Astrocyte of the spinal cord (primary cell): ENCODE results near the gene SLC4A2.

ENCODE experiments used
- DNase-seq: peaks from one replicate; pipeline ENCODE4 v3.0.0; 2011; ENCODE audit warnings: low read depth, low spot score
- H3K4me3 ChIP-seq: 2 replicates; pipeline ENCODE4 v1.5.1; 2011; ENCODE audit warnings: low read depth, mild to moderate bottlenecking, low read length, moderate library complexity
- in situ Hi-C: cut with HindIII; loops from 2 replicates; pipeline ENCODE4 v1.10.0; 2017; ENCODE audit warnings: low sequenced_read_pairs
- TF ChIP-seq, protein P1 (sequence below): IDR thresholded peaks from 2 replicates; pipeline ENCODE4 v1.5.1; 2012; ENCODE audit warnings: low read depth, mild to moderate bottlenecking, low read length, inconsistent platforms

Gene SLC4A2

GRCh38 chr7:151110941-151111645, 51.7 kb downstream of the SLC4A2 start:
- in situ Hi-C loops: no loop called here
- TF ChIP-seq, protein P1, sequence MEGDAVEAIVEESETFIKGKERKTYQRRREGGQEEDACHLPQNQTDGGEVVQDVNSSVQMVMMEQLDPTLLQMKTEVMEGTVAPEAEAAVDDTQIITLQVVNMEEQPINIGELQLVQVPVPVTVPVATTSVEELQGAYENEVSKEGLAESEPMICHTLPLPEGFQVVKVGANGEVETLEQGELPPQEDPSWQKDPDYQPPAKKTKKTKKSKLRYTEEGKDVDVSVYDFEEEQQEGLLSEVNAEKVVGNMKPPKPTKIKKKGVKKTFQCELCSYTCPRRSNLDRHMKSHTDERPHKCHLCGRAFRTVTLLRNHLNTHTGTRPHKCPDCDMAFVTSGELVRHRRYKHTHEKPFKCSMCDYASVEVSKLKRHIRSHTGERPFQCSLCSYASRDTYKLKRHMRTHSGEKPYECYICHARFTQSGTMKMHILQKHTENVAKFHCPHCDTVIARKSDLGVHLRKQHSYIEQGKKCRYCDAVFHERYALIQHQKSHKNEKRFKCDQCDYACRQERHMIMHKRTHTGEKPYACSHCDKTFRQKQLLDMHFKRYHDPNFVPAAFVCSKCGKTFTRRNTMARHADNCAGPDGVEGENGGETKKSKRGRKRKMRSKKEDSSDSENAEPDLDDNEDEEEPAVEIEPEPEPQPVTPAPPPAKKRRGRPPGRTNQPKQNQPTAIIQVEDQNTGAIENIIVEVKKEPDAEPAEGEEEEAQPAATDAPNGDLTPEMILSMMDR: peak; percentile 86
- no peak overlapping the region for H3K4me3 ChIP-seq
- DNase-seq: peak; percentile 68

DNA sequence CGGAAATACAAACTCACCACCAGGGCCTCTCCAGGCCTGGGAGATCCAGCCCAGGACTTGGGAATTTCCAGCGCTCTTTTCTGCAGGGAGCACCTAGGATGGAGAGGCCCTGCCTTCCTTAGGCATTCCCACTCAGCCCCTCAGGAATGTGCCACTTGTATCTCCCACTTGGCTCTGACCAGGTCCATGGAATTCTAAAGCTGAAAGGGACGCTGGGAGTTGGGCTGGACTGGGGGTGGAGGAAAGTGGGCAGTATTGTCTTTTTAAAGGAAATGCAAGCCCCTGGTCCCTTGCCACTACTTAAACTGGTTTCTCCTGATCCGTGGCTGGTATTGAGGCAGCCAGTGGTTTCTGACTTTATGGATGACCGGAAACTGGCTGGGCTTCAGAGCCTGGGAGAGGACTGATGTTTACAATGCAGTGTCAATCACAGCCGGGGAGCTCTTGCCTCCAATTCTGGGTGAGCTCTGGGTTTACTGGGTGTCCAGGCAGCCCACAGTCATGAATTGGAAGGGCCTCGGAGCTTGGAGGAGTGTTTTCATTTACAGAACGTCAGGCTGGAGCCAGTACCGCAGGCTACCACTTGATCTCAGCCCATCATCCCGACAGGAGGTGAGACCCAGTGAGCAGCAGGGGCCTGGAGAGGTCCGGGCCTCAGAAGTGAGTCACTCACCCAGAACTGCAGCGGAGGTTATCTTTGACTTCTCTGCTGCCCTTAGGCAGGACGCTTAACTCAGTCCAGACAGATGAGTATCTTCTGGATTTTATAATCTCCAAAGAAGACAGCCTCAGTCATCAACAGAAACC, 54.2 kb downstream of the SLC4A2 start:
- DNase-seq: peak; percentile 78
- no peak overlapping the region for H3K4me3 ChIP-seq
- in situ Hi-C loops: no loop called here
- TF ChIP-seq, protein P1: no peak

- in situ Hi-C loops: no loop called here
- DNase-seq: peak; percentile 14
- TF ChIP-seq, protein P1: no peak
- peak overlapping the region; percentile 5 for H3K4me3 ChIP-seq
These were observed 55.0 kb downstream of the SLC4A2 start for GRCh38 chr7:151114151-151115090.

DNA sequence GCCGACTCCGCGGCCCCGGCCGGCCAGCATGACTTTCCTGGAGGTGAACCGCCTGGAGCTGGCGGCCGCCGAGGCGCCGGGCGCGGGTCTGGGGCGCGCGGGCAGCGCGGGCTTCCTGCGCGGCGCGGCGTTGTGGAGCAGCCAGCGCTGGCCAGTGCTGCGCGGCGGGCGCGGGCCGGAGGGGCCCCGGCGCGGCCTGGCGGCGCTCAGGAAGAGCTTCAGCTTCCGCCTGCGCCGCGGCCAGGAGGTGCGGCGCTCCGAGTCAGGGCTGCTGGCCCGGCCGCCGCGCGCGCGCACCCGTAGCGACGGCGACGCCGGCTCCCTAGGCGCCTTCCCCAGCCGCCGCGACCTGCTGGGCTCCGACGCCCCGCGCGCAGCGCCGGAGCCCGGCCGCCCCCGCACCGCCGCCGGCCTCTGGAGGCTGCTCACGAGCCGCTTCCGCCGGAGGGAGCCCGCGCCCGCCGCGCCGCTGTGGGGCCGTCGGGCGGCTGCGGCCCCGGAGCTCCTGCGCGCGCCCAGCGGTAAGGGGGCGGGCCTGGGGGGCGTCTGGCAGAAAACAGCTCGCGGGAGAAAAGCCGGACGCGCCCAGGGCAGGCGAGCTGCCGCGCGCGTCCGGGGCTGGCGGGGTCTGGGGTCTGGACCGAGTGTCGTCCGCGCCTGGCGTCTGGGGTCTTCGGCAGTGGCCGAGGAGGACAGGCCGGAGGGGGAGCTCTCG, 55.9 kb downstream of the SLC4A2 start:
- no peak for DNase-seq
- no peak overlapping the region for H3K4me3 ChIP-seq

DNA sequence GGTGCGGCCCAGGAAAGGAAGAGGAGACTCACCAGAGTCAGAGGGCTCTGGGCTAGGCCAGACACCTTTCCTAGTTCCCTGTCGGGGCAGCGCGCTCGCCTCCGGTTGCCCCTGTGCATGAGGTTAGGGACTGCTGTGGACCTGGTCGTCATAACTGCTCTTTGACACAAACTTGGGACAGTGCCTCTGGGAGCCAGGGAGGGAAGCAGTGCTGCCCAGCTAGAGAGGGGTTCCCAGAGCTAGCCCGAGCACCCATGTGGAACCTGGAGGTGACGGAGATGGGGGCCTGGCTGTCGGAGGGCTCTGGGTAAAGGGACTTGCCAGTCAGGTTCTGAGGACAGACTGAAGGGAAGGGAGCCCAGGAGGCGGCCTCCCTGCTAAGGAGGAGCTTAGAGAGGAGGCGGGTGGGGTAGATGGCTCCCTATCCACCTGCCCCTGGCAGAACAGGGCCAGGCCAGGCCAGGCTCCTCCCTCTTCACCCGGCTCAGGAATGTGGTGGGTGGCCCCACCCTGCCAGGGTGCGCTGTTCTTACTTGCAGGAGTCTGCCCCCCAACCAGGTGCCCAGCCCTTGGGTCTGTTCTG, 56.5 kb downstream of the SLC4A2 start:
- no peak for DNase-seq
- TF ChIP-seq, protein P1: no peak
- in situ Hi-C loops: no loop called here
- H3K4me3 ChIP-seq: no peak overlapping the region

More for the DNA sequence above, 55.9 kb downstream of the SLC4A2 start:
- TF ChIP-seq, protein P1: no peak
- in situ Hi-C loops: no loop called here
